Fibroblast of the aortic adventitia (primary cell): ENCODE data around the gene NABP2. TPM values are rescaled to one million over a fixed set of nuclear protein-coding genes. Genes with fewer than 3 reads are reported as not detected.

Experiments
- DNase-seq: peaks from one replicate; pipeline ENCODE4 v3.0.0-alpha.2; 2010; ENCODE audit warnings: low read depth
- H3K4me3 ChIP-seq: 2 replicates; pipeline ENCODE4 v1.5.1; 2011; ENCODE audit warnings: low read depth, mild to moderate bottlenecking, control low read depth, low read length, moderate library complexity
- total RNA-seq: library from RNA; depleted of rRNA; stranded (reverse); fragments of >200 nt; gene quantifications from 2 replicates; pipeline ENCODE4 v1.2.3, GENCODE V29; 2012; ENCODE audit warnings: low replicate concordance
- TF ChIP-seq, protein P1 (sequence below): IDR thresholded peaks from 2 replicates; pipeline ENCODE4 v1.5.1; 2011; ENCODE audit warnings: mild to moderate bottlenecking, low read length, control low read depth, inconsistent platforms; ENCODE audit not compliant: insufficient read depth

Gene NABP2
- total RNA-seq, 1 donor: 31.5 TPM

DNA sequence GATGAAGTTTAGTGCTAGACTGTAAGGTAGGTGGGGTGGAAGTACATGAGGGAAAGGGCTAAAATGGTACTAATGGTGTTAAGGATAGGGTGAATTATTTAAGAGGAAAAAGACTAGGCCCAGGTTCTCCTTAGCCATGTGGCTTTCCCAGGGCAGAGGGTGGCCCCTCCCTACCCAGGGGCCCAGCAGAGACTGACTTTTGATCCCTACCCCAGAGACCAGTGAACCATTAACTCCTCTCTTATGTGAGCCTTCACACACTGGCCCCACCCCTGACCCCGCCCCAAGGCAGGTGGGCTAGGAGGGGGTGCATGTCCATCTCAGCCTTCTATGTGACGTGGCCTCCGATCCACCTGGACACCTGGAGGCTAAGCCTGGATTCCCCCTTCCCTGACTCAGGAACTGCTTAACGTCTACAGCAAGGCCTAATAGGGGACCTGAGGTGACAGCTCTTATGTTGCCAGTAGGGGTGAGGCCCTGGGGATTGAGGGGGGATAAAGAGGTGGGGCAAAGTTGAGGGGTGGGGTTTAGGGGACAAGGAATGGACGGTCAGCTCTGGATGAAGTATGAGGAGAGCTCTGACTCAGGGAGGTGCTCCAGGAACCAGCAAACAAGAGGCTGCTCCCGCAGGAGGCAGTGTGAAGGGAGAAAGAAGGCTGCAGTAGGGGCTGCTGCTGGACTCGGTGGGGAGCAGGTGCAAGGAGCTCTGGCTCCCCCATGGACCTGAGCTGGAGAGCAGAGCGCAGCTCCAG lies 6.5 kb downstream of the NABP2 start:
- no peak for DNase-seq
- TF ChIP-seq, protein P1, sequence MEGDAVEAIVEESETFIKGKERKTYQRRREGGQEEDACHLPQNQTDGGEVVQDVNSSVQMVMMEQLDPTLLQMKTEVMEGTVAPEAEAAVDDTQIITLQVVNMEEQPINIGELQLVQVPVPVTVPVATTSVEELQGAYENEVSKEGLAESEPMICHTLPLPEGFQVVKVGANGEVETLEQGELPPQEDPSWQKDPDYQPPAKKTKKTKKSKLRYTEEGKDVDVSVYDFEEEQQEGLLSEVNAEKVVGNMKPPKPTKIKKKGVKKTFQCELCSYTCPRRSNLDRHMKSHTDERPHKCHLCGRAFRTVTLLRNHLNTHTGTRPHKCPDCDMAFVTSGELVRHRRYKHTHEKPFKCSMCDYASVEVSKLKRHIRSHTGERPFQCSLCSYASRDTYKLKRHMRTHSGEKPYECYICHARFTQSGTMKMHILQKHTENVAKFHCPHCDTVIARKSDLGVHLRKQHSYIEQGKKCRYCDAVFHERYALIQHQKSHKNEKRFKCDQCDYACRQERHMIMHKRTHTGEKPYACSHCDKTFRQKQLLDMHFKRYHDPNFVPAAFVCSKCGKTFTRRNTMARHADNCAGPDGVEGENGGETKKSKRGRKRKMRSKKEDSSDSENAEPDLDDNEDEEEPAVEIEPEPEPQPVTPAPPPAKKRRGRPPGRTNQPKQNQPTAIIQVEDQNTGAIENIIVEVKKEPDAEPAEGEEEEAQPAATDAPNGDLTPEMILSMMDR: no peak
- H3K4me3 ChIP-seq: no peak overlapping the region

DNA sequence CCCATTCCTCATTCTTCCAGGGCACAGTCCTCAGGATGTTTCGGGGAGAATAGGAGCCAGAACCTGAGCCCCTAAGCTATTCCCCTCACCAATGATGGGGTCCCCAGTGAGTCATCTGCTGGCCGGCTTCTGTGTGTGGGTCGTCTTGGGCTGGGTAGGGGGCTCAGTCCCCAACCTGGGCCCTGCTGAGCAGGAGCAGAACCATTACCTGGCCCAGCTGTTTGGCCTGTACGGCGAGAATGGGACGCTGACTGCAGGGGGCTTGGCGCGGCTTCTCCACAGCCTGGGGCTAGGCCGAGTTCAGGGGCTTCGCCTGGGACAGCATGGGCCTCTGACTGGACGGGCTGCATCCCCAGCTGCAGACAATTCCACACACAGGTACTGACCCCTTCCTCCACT lies 7.0 kb downstream of the NABP2 start:
- TF ChIP-seq, protein P1: no peak
- H3K4me3 ChIP-seq: no peak overlapping the region
- DNase-seq: no peak

DNA sequence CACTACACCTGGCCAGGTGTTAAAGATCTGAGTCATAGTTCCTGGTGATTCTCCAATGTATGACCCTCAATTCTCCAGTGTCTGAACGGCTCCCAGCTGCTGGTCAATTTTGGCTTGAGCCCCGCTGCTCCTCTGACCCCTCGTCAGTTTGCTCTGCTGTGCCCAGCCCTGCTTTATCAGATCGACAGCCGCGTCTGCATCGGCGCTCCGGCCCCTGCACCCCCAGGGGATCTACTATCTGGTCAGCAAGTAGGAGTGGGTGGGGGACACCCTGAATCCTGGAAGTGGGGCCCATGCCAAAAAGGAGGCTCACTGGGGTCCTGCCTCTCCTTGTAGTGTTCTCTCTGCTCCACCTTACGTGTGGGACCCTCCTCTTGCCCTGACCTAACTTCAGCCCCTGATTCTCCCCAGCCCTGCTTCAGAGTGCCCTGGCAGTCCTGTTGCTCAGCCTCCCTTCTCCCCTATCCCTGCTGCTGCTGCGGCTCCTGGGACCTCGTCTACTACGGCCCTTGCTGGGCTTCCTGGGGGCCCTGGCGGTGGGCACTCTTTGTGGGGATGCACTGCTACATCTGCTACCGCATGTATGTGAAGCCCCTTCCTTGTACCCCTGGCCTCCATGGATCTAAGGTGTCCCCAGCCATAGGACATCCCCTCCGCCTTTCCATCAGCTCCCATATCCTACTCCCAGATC lies 10.7 kb downstream of the NABP2 start:
- no peak overlapping the region for H3K4me3 ChIP-seq
- DNase-seq: no peak
- TF ChIP-seq, protein P1: no peak

DNA sequence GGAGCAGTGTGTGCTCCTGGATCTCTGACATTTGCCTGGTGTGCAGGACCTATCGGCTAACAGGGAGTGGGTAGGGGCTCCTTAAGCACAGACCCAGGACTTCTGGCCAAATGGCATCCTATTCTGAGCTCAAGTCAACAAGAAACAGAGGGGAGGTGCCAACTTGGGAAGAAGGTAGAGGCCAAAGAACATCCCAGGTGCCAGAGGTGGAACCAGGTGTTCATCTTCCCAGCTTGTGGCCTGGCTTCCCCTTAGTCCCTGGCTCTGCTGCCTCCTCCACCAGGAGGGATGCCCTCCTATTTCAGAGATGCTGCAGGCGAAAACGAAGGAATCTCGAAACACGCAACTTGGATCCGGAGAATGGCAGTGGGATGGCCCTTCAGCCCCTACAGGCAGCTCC lies 11.9 kb downstream of the NABP2 start:
- no peak overlapping the region for H3K4me3 ChIP-seq
- TF ChIP-seq, protein P1: no peak
- no peak for DNase-seq

DNA sequence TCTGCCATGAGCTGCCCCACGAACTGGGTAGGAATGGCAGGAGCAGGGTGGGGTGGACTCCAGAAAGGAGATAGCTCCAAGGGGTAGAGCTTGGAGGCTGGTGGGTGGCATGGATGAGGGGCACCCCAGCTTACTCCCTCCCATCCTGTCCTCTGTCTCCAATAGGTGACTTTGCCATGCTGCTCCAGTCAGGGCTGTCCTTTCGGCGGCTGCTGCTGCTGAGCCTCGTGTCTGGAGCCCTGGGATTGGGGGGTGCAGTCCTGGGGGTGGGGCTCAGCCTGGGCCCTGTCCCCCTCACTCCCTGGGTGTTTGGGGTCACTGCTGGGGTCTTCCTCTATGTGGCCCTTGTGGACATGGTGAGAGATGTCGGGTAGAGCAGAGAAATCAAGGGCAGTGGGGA lies 12.8 kb downstream of the NABP2 start:
- DNase-seq: no peak
- TF ChIP-seq, protein P1: no peak
- no peak overlapping the region for H3K4me3 ChIP-seq

DNA sequence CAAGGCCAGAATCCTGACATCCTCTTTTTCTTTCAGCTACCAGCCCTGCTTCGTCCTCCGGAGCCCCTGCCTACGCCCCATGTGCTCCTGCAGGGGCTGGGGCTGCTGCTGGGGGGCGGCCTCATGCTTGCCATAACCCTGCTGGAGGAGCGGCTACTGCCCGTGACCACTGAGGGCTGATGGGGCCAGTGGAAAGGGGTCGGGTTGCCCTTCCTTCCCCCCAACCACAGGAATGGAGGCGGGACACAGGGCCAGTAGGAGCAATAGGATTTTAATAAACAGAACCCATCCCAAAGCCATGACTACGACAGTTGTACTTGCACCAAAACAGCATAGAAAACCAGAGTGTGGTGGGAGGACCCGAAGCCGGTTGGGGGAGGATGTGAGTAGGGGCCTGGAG lies 13.4 kb downstream of the NABP2 start:
- no peak overlapping the region for H3K4me3 ChIP-seq
- TF ChIP-seq, protein P1: no peak
- DNase-seq: no peak
